HCT116 (cell line): ENCODE measurements around the gene CARD10. TPM values are rescaled to one million over a fixed set of nuclear protein-coding genes. Genes with fewer than 3 reads are reported as not detected.

ENCODE experiments used
- ATAC-seq: fragments of 200-7000 bp; cut with Tn5 transposase; 2 replicates; pipeline ENCODE4 v1.9.1; 2020; ENCODE audit warnings: mild to moderate bottlenecking, moderate library complexity
- BruUV-seq: library from RNA; stranded (reverse); fragments of 400-500 nt; replicated peaks from 2 replicates; lab custom pipeline; 2021; lab: Mats Ljungman, UMichigan
- CTCF ChIA-PET: fragments of 300-600 bp; sonication (Branson Sonifier 250); formaldehyde crosslinking; loops from one replicate; lab custom pipeline; 2021; ENCODE audit warnings: antibody characterized with exemption; lab: Charles Lee
- POLR2A ChIA-PET: fragments of 300-600, 350-600 bp; sonication (Branson Sonifier 250); formaldehyde crosslinking; loops from one replicate; lab custom pipeline; 2021; ENCODE audit warnings: antibody characterized with exemption; lab: Charles Lee
- RAD21 ChIA-PET, 2 experiments: fragments of 300-600 bp; sonication (Branson Sonifier 250); formaldehyde crosslinking; loops; one replicate each; lab custom pipeline; 2023; ENCODE audit warnings: low total read pairs in 2 of 2; ENCODE audit not compliant: uncharacterized antibody in 2 of 2, unreplicated experiment in 2 of 2, low non-redundant PET in 1 of 2; lab: Charles Lee
- DNase-seq: peaks from one replicate; pipeline ENCODE4 v3.0.0-alpha.2; 2010; ENCODE audit warnings: low read depth, low spot score
- H2AFZ ChIP-seq: fragments of 200-600 bp; shearing (Covaris generic), sonication (generic); 2 replicates; pipeline ENCODE4 v1.6.1; 2017; ENCODE audit warnings: low read depth, mixed run types, mixed read lengths, antibody characterized with exemption, low read length; ENCODE audit not compliant: poor library complexity, severe bottlenecking
- H3K27ac ChIP-seq: 2 replicates; pipeline ENCODE4 v1.5.1; 2012; ENCODE audit warnings: low read depth, low read length
- H3K27me3 ChIP-seq: fragments of 200-600 bp; sonication (generic); 2 replicates; pipeline ENCODE4 v1.6.1; 2016; ENCODE audit warnings: mixed run types, low read length, mixed read lengths; ENCODE audit not compliant: insufficient read depth
- H3K36me3 ChIP-seq, 2 experiments: fragments of 200-500 bp in 1 of 2; fragments of 200-600 bp in 1 of 2; sonication (Bioruptor generic) in 1 of 2; sonication (generic) in 1 of 2; 2 replicates each; pipeline versions ENCODE4 v1.5.1 to v1.6.1; 2014 to 2016; ENCODE audit warnings: low read length in 2 of 2, inconsistent platforms in 1 of 2, mixed read lengths in 1 of 2, mixed run types in 1 of 2; ENCODE audit not compliant: insufficient read depth in 2 of 2, control insufficient read depth in 1 of 2
- H3K4me1 ChIP-seq, 2 experiments: fragments of 200-600 bp in 1 of 2; sonication (generic) in 1 of 2; 2 replicates each; pipeline versions ENCODE4 v1.5.1 to v1.6.1; 2012 to 2017; ENCODE audit warnings: low read length in 2 of 2, inconsistent platforms in 1 of 2, mild to moderate bottlenecking in 1 of 2, mixed read lengths in 1 of 2, mixed run types in 1 of 2, moderate library complexity in 1 of 2; ENCODE audit not compliant: insufficient read depth in 2 of 2, control insufficient read depth in 1 of 2
- H3K4me2 ChIP-seq: fragments of 200-600 bp; sonication (generic); 2 replicates; pipeline ENCODE4 v1.6.1; 2017; ENCODE audit warnings: mixed run types, low read length, mixed read lengths
- H3K4me3 ChIP-seq, 2 experiments: fragments of 200-600 bp in 1 of 2; sonication (generic) in 1 of 2; replicated peaks in 1 of 2; 2 replicates each; pipeline ENCODE4 v1.5.1; 2011 to 2016; ENCODE audit warnings: low read length in 2 of 2, control low read depth in 1 of 2, low read depth in 1 of 2, mild to moderate bottlenecking in 1 of 2, mixed read lengths in 1 of 2, mixed run types in 1 of 2
- H3K79me2 ChIP-seq: fragments of 200-600 bp; sonication (generic); 2 replicates; pipeline ENCODE4 v1.6.1; 2017; ENCODE audit warnings: mild to moderate bottlenecking, mixed run types, low read length, moderate library complexity, mixed read lengths; ENCODE audit not compliant: insufficient read depth
- H3K9ac ChIP-seq: fragments of 200-600 bp; sonication (generic); 2 replicates; pipeline ENCODE4 v1.6.1; 2016; ENCODE audit warnings: low read length, mixed read lengths
- H3K9me2 ChIP-seq: fragments of 200-600 bp; sonication (generic), shearing (Covaris generic); 2 replicates; pipeline ENCODE4 v1.6.1; 2017; ENCODE audit warnings: mixed run types, mild to moderate bottlenecking, moderate library complexity; ENCODE audit not compliant: insufficient read depth
- H3K9me3 ChIP-seq, 2 experiments: fragments of 200-500 bp in 1 of 2; fragments of 200-600 bp in 1 of 2; sonication (Bioruptor generic) in 1 of 2; sonication (generic) in 1 of 2; 2 replicates each; pipeline ENCODE4 v1.6.1; 2014 to 2017; ENCODE audit warnings: low read length in 2 of 2, mixed read lengths in 2 of 2, inconsistent platforms in 1 of 2, low read depth in 1 of 2, mild to moderate bottlenecking in 1 of 2, mixed run types in 1 of 2, moderate library complexity in 1 of 2; ENCODE audit not compliant: control insufficient read depth in 1 of 2, insufficient read depth in 1 of 2
- H4K20me1 ChIP-seq: fragments of 200-600 bp; sonication (generic), shearing (Covaris generic); 2 replicates; pipeline ENCODE4 v1.6.1; 2017; ENCODE audit warnings: mixed run types, mild to moderate bottlenecking, moderate library complexity; ENCODE audit not compliant: insufficient read depth
- CBX3 ChIP-seq: IDR thresholded peaks from 2 replicates; pipeline ENCODE4 v1.6.1; 2012; ENCODE audit warnings: low read depth
- CEBPB ChIP-seq: IDR thresholded peaks from 2 replicates; pipeline ENCODE4 v1.6.1; 2012; ENCODE audit warnings: low read depth
- EGR1 ChIP-seq: IDR thresholded peaks from 2 replicates; pipeline ENCODE4 v1.6.1; 2012; ENCODE audit warnings: low read depth
- EZH2phosphoT487 ChIP-seq: fragments of 200-600 bp; IDR thresholded peaks from 2 replicates; pipeline ENCODE4 v1.6.1; 2018; ENCODE audit warnings: antibody characterized with exemption, borderline replicate concordance
- RAD21 ChIP-seq: IDR thresholded peaks from 2 replicates; pipeline ENCODE4 v1.6.1; 2012; ENCODE audit warnings: low read depth, mild to moderate bottlenecking
- SIN3A ChIP-seq: IDR thresholded peaks from 2 replicates; pipeline ENCODE4 v1.6.1; 2012; ENCODE audit warnings: low read depth
- SP1 ChIP-seq: IDR thresholded peaks from 2 replicates; pipeline ENCODE4 v1.6.1; 2012; ENCODE audit warnings: low read depth
- SRF ChIP-seq: IDR thresholded peaks from 2 replicates; pipeline ENCODE4 v1.6.1; 2012; ENCODE audit warnings: low read depth
- ZFX ChIP-seq: fragments of 450-650 bp; IDR thresholded peaks from 2 replicates; pipeline ENCODE4 v1.6.1; 2017
- ZNF274 ChIP-seq: fragments of 200-500 bp; sonication (Bioruptor generic); IDR thresholded peaks from 2 replicates; pipeline ENCODE4 v1.6.1; 2014; ENCODE audit warnings: mild to moderate bottlenecking, low read depth, low read length, inconsistent platforms
- intact Hi-C: fragments of 100-400 bp; cut with micrococcal nuclease; formaldehyde crosslinking; loops from 2 replicates; pipeline ENCODE4 v1.10.0; 2022
- total RNA-seq: library from RNA; stranded (reverse); gene quantifications from one replicate; pipeline ENCODE4 v1.2.1, GENCODE V29; 2021; ENCODE audit not compliant: unreplicated experiment
- TF ChIP-seq, protein P1 (sequence below): IDR thresholded peaks from 2 replicates; pipeline ENCODE4 v1.6.1; 2012
- TF ChIP-seq, protein P2 (sequence below): IDR thresholded peaks from 2 replicates; pipeline ENCODE4 v1.6.1; 2011; ENCODE audit warnings: mild to moderate bottlenecking, low read length, moderate library complexity; ENCODE audit not compliant: insufficient replicate concordance; ENCODE audit errors: extremely low read depth

CARD10 gene
- total RNA-seq, 1 experiment from 2014 or later = 32.0 TPM

DNA sequence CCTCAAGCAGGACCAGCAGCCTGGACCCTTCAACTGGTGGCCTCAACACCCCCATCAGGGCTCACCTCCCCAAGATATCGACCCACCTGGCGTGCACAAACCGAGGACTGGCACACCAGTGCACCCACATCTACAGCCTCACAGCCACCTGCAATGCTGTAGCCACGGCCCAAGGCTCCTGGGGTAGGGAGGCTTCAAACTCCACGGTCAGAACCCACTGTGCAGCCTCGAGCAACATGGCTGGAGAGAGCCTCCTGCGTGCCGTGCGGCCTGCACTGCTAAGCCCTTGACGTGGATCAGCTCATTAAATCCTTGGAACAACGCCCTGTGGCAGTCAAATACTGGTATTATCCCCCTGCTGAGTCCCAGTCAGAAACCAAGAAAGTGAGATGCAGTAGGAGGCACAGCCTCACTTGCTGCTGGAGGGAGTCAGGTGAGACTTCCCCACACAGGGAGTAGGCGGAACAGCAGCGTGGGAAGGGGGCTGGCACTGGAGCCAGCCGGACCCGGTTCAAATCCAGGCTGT lies 4.6 kb downstream of the CARD10 start:
- TF ChIP-seq ZFX (no peak), ZNF274 (no peak)
- Histone ChIP-seq H3K4me2 (no peak overlapping the region), H3K27ac (no peak overlapping the region), H3K9me2 (no peaks in the 10 kb centered on the region), H2AFZ (no peak overlapping the region), H3K79me2 (peaks cover 41% of the 10 kb centered on the region), H3K9ac (no peak overlapping the region), H3K27me3 (no peaks in the 10 kb centered on the region), H4K20me1 (no peaks in the 10 kb centered on the region; the same call in 1 of the 2 replicates), H3K4me3 (no peak overlapping the region), H3K4me1 (peaks cover 29 to 48% of the 10 kb centered on the region in 2 experiments), H3K9me3 (no peaks in the 10 kb centered on the region), H3K36me3 (peaks cover 4 to 25% of the 10 kb centered on the region in 2 experiments; a peak in 3 of 4 replicates)
- intact Hi-C loops = no loop called here
- ChIA-PET RAD21 (no interaction called here), CTCF (no interaction called here), POLR2A (no interaction called here)
- no TSS peak for BruUV-seq
- DNase-seq (no peak), ATAC-seq (no peak)

- H3K9me2 ChIP-seq = no peaks in the 10 kb centered on the region
- H3K27me3 ChIP-seq = no peaks in the 10 kb centered on the region
- peak overlapping the region in 1 of 2 experiments; percentile 51; a peak in 1 of 4 replicates for H3K4me3 ChIP-seq
- no peak overlapping the region for H2AFZ ChIP-seq
- ChIA-PET CTCF (interaction anchor here (1.2 kb wide), 1 partner anchor 81 kb away, joined by 4 read pairs; no protein-coding TSS in a partner anchor), RAD21 (interaction anchor here in 1 of 2 experiments (0.7 kb wide), 1 partner anchor 182 kb away, joined by 3 read pairs; no protein-coding TSS in a partner anchor), POLR2A (interaction anchor here (0.7 kb wide), 1 partner anchor 81 kb away, joined by 3 read pairs; no protein-coding TSS in a partner anchor)
- no peak for ATAC-seq
- peaks cover 25% of the 10 kb centered on the region; the same call in 1 of the 2 replicates for H3K79me2 ChIP-seq
- DNase-seq = no peak
- H3K4me1 ChIP-seq = peaks cover 23 to 44% of the 10 kb centered on the region in 2 experiments
- H3K27ac ChIP-seq = peak overlapping the region; percentile 65
- peak overlapping the region; percentile 82 for H3K4me2 ChIP-seq
- peak overlapping the region; percentile 53 for H3K9ac ChIP-seq
- no TSS peak for BruUV-seq
- TF ChIP-seq EGR1 (no peak), ZNF274 (no peak), CBX3 (no peak), CEBPB (no peak), EZH2phosphoT487 (no peak), RAD21 (no peak), SRF (no peak), SIN3A (no peak), SP1 (no peak)
- TF ChIP-seq, protein P1, sequence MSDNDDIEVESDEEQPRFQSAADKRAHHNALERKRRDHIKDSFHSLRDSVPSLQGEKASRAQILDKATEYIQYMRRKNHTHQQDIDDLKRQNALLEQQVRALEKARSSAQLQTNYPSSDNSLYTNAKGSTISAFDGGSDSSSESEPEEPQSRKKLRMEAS = no peak
- TF ChIP-seq, protein P2, sequence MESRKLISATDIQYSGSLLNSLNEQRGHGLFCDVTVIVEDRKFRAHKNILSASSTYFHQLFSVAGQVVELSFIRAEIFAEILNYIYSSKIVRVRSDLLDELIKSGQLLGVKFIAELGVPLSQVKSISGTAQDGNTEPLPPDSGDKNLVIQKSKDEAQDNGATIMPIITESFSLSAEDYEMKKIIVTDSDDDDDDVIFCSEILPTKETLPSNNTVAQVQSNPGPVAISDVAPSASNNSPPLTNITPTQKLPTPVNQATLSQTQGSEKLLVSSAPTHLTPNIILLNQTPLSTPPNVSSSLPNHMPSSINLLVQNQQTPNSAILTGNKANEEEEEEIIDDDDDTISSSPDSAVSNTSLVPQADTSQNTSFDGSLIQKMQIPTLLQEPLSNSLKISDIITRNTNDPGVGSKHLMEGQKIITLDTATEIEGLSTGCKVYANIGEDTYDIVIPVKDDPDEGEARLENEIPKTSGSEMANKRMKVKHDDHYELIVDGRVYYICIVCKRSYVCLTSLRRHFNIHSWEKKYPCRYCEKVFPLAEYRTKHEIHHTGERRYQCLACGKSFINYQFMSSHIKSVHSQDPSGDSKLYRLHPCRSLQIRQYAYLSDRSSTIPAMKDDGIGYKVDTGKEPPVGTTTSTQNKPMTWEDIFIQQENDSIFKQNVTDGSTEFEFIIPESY = no peak
- H3K36me3 ChIP-seq = peaks cover 9 to 38% of the 10 kb centered on the region in 2 experiments
- H3K9me3 ChIP-seq = no peaks in the 10 kb centered on the region
- intact Hi-C loops = no loop called here
- no peaks in the 10 kb centered on the region; the same call in 1 of the 2 replicates for H4K20me1 ChIP-seq
Observed at GRCh38 chr22:37511395-37512104, 7.7 kb downstream of the CARD10 start.
